GM21717 (cell line): Measurements from ENCODE around the gene MCRIP1.
A peak's percentile ranks its signal among the peaks of the same experiment; 100 is the strongest.

Source experiments
- ATAC-seq: cut with Tn5 transposase; IDR thresholded peaks from one replicate; pipeline ENCODE4 v1.9.1; 2021; ENCODE audit warnings: mild to moderate bottlenecking, moderate library complexity; ENCODE audit not compliant: unreplicated experiment

The MCRIP1 gene

DNA sequence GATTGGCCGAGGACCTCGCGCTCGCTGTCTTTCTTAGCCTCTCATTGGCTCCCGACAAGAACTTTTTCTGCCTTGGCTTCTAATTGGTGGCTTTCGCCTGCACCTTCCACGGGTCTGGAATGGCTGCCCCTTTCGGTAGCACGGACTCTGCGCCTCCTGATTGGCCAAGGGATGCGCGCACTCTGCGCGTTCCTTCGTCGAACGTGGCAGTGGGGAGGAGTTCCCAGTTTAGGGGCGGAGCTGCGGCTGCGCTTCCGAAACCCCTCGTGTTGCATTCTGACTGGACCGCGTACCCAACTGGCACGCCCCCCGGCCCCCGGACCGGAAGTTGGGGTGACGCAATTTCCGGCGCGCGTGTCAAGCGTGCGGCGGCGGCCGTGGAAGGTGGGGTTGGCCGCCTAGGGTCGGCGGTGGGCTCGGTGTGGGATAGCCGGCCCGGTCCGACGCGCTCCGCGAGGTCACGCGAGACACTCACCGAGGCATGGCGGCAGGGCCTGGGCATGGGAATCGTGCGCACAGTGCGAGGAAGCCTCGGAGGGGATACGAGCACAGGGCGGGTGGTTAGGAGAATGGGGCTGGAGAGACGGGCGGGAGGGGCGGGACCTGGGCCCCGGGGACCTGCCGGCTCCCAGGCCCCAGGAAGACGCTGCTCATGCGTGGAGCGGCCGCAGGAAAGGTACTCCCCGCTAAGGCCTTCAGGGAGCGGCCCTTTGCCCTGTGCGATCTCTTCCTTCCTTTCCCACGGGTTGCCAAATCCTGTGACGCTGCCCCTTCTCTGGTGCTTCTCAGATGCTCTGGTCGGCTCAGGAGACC lies 27.9 kb upstream of the MCRIP1 start:
- peak; percentile 71 for ATAC-seq

DNA sequence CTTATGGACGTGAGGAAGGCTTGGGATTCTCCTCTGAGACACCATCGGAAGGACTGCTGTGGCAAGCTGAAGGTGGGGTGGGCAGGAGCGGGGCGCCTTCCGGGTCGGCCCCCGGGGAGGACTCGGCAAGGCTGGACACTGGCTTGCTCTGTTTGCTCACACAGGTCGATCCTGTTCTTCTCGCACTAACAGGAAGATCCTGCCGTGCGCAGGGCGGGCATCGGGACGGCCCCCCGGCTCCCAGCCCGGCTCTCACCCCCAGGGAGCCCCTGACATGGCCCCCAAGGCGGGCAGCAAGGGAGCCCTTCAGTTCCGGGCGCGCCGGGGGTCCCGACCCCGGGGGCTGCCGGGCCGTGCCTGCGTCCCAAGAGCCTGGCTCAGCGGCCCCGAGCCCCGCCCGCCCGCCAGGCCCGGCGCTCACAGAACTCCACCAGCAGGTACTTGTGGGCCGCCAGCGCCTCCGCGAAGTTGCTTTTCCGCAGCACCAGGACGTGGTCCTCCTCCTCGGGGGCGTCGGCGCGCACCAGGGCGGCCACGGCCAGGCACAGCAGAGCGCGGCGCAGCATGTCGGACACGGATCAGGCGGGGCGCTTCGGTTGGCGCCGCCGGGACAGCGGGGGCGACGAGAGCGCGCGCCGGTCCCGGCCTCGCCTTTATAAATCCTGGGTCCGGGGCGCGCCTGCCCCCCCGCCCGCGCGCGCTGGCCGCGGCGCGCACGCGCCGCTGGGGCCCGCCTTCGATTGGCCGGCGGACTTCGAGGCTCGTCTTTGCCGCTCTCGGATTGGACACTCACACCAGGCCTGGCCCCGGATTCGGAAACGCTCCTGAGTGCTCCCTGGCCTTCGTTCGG lies 27.0 kb upstream of the MCRIP1 start, which contains the start of gene P4HB:
TSS of gene P4HB (minus strand) at position 630 of the 850 bp plus-strand sequence. CDS start at position 566, 64 bp downstream.
- ATAC-seq, result peak; percentile 6

DNA sequence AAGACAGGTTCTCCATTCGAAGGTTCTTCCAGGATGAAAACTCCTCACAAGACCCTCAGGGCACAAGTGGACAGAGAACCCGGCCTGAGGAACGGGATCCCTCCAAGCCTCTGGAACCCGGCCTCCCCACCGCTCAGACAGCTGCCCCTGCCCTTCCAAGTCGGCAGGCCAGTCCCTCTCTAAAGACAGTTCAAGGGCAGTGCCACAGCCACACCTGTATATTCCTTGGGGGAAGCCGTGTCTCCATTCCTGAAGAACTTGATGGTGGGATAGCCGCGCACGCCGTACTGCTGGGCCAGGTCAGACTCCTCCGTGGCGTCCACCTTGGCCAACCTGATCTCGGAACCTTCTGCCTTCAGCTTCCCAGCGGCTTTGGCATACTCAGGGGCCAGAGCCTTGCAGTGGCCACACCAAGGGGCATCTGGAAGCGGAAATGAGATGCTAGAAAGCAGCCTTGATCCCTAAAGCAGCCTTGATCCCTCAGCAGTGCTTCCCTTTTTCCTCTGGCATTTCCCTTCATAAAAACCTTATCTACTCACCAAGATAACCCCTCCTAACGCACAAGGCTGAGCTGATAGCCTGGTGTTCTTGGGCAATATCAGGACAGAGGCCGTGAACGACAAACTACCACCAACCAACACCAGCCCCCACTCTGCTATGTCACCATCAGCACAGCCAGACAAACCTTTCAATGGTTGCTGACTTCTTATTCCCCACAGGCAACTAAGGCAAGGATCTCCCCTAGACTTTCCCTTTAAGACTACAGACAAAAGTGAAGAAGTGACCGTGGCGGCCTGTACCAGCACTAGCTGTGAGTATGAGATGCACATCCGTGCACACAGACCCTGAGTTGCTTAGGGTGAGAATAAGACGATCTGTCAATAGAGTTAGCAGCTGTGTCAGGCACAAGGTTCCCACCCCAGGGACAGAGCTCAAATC lies 26.1 kb upstream of the MCRIP1 start:
- no peak for ATAC-seq

DNA sequence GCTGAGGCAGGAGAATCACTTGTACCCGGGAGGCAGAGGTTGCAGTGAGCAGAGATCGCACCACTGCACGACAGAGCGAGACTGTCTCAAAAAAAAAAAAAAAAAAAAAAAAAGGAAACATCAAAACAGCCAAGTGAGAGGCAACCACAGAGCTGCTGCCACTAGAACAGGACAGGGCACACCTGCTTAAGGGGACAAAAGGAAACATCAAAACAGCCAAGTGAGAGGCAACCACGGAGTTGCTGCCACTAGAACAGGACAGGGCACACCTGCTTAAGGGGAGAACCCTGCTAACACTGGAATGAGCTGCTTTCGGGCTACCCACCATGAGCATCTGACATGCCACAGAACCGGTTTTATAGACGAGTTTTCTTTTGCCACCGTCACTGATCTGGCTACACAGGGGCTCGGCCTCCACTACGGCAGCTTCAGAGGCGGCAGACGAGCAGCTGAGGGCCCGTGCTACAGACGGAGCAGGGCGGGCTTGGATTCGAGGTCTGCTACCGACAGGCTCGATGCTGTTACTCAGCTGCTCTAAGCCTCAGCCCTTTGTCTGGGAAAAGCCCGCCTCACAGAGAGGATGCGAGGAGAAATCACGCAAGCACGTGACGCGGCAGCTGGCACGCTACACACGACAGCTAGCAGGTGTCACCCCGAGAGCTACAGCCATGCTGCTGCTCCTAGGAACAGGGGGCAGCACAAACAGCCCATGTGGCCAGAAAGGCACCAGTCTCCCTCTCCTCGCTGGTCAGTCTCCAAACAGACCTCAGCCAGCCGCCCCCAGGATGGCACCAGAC lies 25.3 kb upstream of the MCRIP1 start:
- ATAC-seq, result no peak

DNA sequence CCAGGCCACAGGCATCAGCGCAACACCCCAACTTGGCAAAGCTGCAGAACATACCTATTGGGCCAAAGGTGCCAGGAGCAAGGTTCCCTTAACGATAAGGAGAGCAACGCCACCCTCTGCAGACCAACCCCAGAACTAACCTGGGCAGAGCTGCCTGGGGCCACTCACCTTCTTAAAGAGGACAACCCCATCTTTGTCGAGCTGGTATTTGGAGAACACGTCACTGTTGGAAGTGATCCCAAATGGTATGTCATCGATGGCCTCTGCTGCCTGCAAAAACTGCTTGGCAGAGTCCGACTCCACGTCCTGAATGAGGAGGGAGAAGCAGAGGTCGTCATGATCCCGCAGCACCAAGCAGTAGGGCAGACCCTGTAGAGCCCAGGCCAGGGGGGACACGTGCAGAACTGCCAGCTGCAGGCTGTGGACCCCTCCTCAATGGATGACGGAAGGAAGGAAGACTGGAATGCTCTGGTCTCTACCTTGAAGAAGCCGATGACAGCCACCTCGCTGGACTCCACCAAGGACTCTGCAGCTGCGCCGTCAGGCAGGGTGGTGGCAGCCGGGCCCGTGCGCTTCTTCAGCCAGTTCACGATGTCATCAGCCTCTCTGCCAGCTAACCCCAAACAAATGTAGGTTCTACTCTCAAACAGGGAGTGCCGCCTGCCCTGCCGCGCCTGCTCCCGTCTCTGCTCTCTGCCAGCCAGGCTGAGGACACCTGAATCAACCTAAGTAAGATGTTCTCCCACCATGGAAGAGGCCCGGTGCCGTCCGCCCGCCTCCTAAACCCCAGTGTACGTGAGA lies 22.1 kb upstream of the MCRIP1 start:
- ATAC-seq, result no peak

DNA sequence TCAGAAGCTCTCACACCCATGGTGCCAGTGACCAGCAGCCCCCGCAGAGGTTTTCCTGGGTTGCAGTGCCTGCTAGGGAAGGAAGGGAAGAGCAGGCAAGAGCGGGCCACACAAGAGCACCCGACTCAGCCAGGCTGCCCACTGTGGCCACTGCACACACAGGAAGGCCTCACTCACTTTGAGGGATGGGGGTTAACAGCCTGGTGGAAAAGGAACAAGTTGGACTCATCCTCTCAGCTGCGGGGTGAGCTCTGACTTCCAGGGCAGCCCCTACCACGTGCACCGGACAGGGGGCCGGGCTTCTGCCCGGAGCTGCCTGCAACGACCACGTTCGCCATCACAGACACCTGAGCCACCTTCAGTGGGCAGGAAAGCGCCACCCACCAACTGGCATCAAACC lies 19.1 kb upstream of the MCRIP1 start:
- no peak for ATAC-seq

DNA sequence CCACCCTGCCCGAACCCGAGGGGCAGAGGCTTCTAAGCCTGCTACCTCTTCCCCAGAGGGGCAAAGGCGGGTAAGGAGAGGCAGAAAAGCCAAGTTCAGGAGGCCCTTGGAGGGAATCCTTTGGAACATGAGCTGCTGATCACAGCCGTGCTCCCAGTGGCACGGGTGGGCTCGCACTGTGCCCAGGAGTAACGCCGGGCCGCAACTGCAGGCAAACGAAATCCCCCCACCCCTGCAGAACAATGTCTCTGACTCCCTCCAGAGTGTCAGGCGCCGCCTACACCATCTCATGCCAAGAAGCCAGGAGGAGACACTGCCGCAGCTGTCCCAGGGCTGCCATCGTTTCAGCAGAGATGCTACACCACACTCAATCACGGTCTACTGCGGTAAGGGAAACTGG lies 18.3 kb upstream of the MCRIP1 start:
- no peak for ATAC-seq

DNA sequence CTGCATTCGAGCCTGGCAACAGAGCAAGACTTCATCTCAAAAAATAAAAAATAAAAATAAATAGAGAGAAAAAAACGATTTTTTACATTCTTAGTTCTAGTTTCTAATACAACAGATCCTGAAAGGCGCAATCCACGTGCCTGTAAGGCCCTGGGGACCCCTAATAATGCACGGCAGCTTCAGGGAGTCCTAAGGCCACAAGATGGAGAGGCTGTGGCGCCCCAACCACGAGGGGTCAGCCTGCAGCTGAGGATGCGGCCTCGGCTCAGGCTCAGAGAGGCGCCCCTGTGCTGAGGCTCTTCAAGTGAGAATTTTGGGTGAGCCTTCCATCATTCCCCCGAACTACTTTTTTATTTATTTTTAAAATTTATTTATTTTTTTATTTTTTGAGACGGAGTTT lies 16.4 kb upstream of the MCRIP1 start:
- no peak for ATAC-seq

DNA sequence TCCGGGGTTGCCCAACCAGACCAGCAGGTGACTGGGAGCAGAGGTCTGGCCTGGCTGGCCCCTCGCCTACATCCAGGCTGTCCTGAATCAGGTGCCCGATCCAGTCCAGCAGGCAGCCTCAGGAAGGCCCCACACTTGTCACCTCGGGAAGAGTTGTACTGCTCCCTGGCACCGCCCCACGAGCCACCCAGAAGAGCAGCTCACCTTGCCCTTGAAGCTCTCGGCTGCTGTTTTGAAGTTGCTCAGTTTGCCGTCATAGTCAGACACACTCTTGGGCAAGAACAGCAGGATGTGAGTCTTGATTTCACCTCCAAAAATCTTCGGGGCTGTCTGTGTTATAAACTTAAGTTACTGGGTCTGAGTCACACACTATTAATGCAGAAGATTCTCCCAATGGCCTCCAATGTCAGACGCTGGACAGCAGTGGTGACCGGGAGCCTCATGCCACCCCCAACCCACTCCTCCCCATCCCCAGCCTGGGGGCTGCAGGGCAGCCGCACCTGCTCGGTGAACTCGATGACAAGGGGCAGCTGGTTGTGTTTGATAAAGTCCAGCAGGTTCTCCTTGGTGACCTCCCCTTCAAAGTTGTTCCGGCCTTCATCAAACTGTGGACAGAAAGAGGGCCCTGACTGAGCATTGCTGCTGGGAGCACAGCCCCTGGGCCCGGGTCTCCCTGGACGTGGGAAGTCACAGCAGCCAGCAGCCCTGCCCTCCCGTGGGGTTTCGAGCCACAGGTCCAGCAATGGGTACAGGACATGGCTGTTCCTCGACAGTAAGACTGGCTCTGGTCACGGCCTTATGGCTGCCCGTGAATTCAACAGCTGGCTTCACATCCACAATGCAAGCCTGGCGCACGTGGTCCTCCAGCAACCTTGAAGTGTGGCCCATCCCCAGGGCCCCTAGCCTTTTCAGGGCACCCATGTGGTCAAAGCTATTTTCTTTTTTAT lies 13.9 kb upstream of the MCRIP1 start:
- ATAC-seq, result no peak

DNA sequence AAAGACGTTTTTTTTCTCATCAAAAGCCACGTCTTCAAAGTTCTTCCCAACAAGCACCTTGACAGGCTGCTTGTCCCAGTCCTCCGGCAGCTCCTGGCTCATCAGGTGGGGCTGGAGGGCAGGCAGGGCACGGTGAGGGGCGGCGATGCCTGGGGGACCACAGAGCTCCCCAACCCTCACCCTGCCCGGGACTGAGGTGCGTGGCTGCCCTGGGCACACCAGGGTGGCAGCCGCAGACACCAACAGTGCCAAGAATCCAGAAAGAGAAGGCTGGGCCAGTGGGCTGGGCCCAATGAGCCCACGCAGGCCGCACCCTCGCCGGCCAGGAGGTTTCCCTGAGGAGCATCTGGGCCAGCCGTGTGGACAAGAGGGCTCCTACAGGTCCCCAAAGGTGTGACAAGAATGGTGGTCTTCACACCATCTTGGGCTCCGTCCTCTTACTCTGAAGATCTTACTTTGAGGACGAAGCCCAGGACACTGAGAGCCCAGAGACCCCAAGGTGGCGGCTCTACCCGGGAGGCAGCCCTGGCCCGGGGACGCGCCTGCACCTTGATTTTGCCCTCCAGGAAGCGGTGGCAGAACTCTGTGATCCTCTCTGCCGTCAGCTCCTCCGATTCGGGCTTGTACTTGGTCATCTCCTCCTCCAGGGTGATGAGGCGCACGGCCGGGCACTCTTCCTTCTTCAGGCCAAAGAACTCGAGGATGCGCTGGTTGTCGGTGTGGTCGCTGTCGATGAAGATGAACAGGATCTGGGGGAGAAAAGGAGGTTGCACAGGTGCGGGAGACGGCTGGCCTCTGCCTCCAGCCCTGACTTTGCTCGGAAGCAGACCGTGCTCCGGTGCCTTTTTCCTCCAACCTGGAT lies 13.0 kb upstream of the MCRIP1 start:
- no peak for ATAC-seq

DNA sequence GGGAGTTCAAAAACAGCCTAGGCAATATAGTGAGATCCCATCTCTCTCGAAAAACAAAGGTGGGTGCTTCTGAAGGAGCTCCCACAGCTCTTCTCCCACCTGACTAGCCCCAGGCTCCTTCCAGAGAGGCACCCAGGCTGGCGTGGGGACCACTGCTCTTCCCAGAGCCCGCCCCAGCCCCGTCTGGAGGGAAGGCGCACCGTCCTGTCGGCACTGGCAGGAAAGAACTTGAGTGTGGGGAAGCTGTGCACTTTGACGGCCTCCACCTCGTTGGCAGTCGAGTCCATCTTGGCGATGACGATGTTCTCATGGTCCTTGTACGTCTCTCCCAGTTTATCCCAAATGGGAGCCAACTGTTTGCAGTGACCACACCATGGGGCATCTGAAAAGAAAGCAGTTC lies 12.3 kb upstream of the MCRIP1 start:
- ATAC-seq, result no peak

DNA sequence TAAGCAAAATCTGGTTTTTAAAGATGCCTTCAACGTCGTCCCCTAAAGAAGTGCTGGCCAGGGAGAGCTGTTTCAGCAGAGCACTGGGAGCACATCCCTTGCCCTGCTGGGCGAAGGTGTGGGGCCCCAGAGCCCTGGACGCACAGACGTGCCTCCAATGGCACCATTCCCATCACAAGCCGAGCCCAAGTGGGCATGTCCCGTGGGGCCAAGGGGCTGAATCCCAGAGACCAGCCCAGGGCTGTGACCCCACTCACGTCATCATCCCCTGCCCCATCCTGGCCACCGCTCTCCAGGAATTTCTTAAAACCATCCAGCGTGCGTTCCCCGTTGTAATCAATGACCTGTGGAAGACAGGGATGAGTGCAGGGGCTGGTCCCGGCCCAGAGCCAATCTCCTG lies 11.8 kb upstream of the MCRIP1 start:
- ATAC-seq, result no peak

DNA sequence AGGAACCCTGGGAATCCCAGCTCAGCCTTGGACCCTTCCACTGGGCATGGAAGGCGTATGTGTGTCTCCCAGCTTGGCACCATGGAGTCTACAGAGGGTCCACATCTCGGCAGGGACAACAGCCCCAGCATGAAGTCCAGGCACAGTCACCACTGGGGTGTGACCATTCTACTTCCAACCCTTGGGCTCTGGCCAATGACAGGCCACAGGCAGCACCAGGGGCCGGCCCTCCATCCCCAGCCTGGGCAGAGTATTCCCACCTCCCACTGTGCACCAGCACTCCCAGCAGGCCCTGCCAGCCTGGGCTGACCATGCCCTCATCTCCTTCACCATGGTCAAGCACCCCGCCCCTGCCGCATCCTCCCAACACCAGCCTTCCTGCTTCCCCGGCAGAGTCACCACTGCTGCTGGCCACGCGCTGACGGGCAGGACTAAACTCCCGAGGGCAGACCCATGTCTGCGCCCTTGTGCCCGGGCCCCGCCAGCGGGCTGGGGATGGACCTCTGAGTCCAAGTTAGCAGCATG lies 11.3 kb upstream of the MCRIP1 start:
- ATAC-seq, result no peak

DNA sequence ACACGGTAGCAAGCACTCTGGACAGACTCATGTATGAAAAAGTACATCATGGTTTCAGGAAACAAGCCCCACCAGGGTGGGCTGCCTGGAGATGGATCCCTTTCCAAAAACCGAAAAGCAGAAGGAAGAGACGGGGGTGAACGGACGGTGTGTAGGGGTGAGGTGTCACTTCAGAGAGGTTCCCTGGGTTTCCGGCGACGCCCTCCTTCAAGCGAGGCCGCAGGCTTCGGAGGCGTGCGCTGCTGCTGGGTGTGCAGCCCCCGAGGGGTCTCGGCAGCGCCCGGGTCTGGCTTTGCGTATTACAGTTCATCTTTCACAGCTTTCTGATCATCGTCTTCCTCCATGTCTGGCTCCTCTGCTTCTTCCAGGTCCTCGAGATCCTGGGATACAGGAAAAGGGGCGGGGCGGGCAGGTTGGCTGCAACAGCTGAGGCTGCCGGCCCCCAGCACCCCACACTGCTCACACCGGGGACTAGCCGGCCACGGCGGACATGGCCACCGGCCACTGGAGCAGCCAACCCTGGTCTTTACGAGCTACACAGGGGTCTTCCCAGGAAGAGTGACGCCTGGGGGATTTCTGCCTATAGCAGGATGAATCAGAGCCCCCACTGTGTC lies 10.7 kb upstream of the MCRIP1 start:
- no peak for ATAC-seq

DNA sequence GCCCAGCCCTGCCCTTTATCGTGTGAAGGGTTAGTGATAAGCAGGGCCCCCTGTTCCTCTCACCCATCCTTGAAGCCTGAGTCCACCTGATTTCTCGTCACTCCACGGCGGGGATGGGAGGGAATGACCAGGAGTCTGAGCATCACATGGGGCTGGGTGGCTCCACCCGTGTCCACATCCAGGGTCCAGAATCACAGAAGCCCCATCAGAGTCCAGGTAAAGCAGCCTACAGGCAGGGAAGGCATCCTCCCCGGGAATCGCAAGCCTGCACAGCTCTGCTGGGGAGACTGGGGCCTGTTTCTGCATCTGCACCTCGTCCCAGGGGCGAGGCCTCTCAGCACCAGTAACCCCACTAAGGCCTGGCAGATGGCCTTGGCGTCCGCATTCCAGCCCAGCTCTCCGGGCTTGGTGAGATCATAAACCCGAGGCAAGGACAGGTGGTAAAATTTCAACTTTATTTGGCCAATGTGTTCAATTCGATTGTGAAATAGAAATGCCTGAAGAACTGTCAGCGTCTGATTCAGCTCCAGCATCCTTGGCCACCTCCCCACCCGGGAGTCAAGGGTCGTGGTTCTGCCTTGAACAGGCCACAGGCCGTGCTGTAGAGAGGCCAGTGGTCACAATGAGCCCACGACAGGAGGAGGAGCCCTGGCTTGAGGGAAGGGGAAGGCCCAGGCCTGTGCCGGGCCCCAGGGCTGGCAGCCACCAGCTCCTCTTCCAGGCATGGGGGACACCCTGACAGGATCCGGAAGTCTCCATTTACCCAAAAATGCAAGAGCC lies 9.8 kb upstream of the MCRIP1 start:
- ATAC-seq, result no peak

DNA sequence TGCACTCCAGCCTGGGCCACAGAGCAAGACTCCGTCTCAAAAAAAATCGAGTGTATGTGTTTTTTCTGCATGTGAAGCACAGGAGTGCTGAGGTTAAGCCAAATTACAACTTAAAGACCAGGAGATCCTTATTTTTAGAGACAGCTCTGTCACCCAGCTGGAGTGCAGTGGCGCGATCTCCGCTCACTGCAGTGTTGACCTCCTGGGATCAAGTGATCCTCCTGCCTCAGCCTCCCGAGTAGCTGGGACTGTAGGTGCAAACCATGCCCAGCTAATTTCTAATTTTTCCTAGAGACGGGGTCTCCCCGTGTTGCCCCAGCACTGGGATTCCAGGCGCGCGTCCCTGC lies 9.3 kb upstream of the MCRIP1 start:
- ATAC-seq, result no peak
